Measurements from ENCODE around the gene FA2H. TPM values are rescaled to one million over a fixed set of nuclear protein-coding genes. Genes with fewer than 3 reads are reported as not detected.

FA2H gene
- polyA plus RNA-seq, 1 experiment: not detected

DNA sequence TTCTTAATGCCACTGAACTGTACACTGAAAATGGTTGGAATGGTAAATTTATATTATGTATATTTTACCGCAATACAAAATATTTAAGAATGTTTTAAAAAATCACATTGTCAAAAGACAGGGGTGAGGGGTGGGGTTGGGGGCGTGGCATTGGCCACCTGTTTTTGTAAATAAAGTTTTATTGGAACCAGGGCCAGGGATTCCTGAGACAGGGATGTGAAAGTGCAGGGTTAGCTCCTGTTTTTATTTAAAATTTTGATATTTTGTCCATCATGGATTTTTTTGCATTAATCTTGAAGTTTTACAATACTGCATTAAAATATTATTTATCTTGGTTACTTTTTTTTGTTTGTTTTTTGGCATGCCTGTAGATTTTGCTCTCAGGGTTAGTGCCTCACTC lies 2.3 kb upstream of the FA2H start:
- CTCF ChIA-PET: no interaction called here

DNA sequence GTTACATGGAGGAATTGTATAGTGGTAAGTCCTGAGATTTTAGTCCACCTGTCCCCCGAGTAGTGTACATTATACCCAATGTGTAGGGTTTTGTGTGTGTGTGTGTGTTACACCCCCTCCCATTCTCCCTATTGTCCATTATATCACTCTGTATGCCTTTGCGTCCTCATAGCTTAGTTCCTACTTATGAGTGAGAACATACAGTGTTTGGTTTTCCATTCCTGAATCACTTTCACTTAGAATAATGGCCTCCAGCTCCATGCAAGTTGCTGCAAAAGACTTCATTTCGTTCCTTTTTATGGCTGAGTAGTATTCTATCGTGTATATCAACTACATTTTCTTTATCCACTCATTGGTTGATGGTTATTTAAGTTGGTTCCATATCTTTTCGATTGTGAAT lies 635 bp upstream of the FA2H start:
- Histone ChIP-seq H3K9me3 (ENCODE audit: control insufficient read depth, insufficient read depth, low read length) (no peaks in the 10 kb centered on the region; the same call in 1 of the 2 replicates), H3K27ac (ENCODE audit: low read depth, low read length) (no peak overlapping the region), H3K27me3 (ENCODE audit: control insufficient read depth, insufficient read depth, low read length) (peaks cover 38% of the 10 kb centered on the region), H3K4me3 (ENCODE audit: low read depth, low read length) (no peak overlapping the region)
- TF ChIP-seq, protein P1, sequence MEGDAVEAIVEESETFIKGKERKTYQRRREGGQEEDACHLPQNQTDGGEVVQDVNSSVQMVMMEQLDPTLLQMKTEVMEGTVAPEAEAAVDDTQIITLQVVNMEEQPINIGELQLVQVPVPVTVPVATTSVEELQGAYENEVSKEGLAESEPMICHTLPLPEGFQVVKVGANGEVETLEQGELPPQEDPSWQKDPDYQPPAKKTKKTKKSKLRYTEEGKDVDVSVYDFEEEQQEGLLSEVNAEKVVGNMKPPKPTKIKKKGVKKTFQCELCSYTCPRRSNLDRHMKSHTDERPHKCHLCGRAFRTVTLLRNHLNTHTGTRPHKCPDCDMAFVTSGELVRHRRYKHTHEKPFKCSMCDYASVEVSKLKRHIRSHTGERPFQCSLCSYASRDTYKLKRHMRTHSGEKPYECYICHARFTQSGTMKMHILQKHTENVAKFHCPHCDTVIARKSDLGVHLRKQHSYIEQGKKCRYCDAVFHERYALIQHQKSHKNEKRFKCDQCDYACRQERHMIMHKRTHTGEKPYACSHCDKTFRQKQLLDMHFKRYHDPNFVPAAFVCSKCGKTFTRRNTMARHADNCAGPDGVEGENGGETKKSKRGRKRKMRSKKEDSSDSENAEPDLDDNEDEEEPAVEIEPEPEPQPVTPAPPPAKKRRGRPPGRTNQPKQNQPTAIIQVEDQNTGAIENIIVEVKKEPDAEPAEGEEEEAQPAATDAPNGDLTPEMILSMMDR (IDR thresholded peaks at IDR 0.05; ENCODE audit: low read depth, low read length): no peak
- DNase-seq (ENCODE audit: low read depth, low spot score): no peak
- ChIA-PET POLR2A (no interaction called here), CTCF (interaction anchor here (0.5 to 1.4 kb wide), 4 partner anchors 65 to 690 kb away, joined by 3 to 7 read pairs (median 4); partner anchors contain the start of gene TMEM170A)

More for the DNA sequence above, 2.3 kb upstream of the FA2H start:
- POLR2A ChIA-PET: no interaction called here
- DNase-seq (ENCODE audit: low read depth, low spot score): no peak
- Histone ChIP-seq H3K9me3 (ENCODE audit: control insufficient read depth, insufficient read depth, low read length) (no peaks in the 10 kb centered on the region; the same call in 1 of the 2 replicates), H3K27me3 (ENCODE audit: control insufficient read depth, insufficient read depth, low read length) (peaks cover 33% of the 10 kb centered on the region), H3K27ac (ENCODE audit: low read depth, low read length) (no peak overlapping the region), H3K4me3 (ENCODE audit: low read depth, low read length) (no peak overlapping the region)
- TF ChIP-seq, protein P1 (IDR thresholded peaks at IDR 0.05; ENCODE audit: low read depth, low read length): no peak

DNA sequence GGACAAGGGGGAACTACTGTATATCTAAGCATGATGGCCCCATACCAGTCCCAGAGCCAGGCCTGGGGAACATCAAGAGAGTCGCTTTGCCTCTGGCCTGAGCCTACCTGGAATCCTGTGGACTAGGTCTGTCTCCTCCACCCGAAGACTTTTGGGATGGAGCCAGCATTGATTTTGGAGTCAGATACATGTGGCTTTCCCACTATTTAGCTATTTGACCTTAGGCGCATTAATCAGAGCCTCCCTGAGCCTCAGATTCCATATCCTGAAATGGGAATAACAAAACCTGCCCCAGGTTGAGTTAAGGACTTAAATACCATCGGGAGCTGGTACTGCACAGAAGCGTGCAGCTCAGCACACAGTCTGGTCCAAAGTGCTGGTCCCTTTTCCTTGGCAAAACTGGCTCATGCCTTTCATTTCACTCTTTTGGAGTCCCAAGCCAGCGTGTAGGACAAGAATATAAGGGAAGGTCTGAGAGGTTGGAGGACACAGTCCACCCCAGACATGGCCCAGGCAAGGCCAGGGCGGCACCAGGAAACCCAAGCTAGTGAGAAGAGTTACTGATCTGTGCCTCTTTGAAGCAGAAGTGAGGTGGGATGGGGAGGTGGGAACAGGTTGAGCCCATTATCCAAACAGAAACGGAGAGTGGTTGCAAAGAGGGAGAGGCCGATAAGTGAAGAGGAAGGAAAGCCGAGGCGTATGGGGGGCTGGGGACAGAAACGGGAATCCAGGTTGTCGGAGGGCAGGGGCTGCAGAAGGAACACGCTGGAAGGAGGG lies 986 bp downstream of the FA2H start:
- DNase-seq (ENCODE audit: low read depth, low spot score): no peak
- H3K27me3 ChIP-seq (ENCODE audit: control insufficient read depth, insufficient read depth, low read length): peaks cover 51% of the 10 kb centered on the region
- TF ChIP-seq, protein P1 (IDR thresholded peaks at IDR 0.05; ENCODE audit: low read depth, low read length): no peak
- H3K4me3 ChIP-seq (ENCODE audit: low read depth, low read length): no peak overlapping the region
- ChIA-PET POLR2A (no interaction called here), CTCF (interaction anchor here (0.9 to 1.0 kb wide), 2 partner anchors 40 to 49 kb away, joined by 3 read pairs; no protein-coding TSS in a partner anchor)
- H3K27ac ChIP-seq (ENCODE audit: low read depth, low read length): no peak overlapping the region
- H3K9me3 ChIP-seq (ENCODE audit: control insufficient read depth, insufficient read depth, low read length): no peaks in the 10 kb centered on the region; the same call in 1 of the 2 replicates

DNA sequence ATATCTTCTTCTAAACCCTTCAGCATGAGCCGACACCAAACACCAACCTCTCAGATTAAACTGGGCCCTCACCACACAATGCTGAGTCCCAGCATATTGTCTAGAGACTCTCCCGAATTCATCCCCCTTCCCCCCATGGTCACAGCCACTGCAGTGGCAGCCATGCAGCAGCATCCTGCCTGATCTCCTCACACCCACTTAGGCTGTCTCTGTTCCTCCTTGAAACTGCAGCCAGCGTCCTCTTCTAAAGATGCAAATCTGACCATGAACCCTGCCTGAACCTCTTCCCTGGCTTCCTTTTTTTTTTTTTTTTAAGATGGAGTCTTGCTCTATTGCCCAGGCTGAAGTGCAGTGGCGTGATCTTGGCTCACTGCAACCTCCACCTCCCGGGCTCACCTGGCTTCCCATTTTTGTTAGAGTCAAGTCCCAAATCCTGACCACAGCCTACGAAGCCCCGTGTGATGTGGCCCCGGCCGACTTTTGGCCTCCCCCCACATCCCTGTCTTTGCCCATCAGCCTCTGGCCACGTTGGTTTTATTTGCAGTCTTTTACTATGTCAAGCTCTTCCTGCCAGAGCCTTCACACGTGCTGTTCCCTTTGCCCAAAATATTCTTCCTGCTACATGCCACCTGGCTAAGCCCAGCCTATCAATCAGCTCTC lies 2.8 kb downstream of the FA2H start:
- TF ChIP-seq, protein P1 (IDR thresholded peaks at IDR 0.05; ENCODE audit: low read depth, low read length): no peak
- Histone ChIP-seq H3K27me3 (ENCODE audit: control insufficient read depth, insufficient read depth, low read length) (peaks cover 57% of the 10 kb centered on the region), H3K27ac (ENCODE audit: low read depth, low read length) (no peak overlapping the region), H3K4me3 (ENCODE audit: low read depth, low read length) (no peak overlapping the region), H3K9me3 (ENCODE audit: control insufficient read depth, insufficient read depth, low read length) (no peaks in the 10 kb centered on the region; the same call in 1 of the 2 replicates)
- no peak for DNase-seq (ENCODE audit: low read depth, low spot score)
- CTCF ChIA-PET: interaction anchor here (1.7 kb wide), 1 partner anchor 90 kb away, joined by 3 read pairs; no protein-coding TSS in a partner anchor
- POLR2A ChIA-PET: no interaction called here

Measured in AG04450 (cell line).